ENCODE data around the gene AMMECR1. TPM values are rescaled to one million over a fixed set of nuclear protein-coding genes. Genes with fewer than 3 reads are reported as not detected.

AMMECR1 gene
- polyA plus RNA-seq, 1 donor from 2014 or later = 3.7 TPM

GRCh38 chrX:110268886-110269285 is 49.0 kb downstream of the AMMECR1 start:
- TF ChIP-seq MXI1 (conservative IDR thresholded peaks at IDR 0.05; ENCODE audit: poor library complexity, severe bottlenecking) (no peak), EZH2 (IDR thresholded peaks at IDR 0.05; ENCODE audit: borderline replicate concordance, insufficient read depth, low read length, poor library complexity, severe bottlenecking) (no peak), CTCF (IDR thresholded peaks at IDR 0.05; ENCODE audit: poor library complexity, severe bottlenecking) (no peak), RAD21 (conservative IDR thresholded peaks at IDR 0.05) (no peak), TAF1 (IDR thresholded peaks at IDR 0.05; ENCODE audit: low read depth) (no peak), POLR2AphosphoS5 (IDR thresholded peaks at IDR 0.05) (no peak), REST (IDR thresholded peaks at IDR 0.05; ENCODE audit: borderline replicate concordance) (no peak), EP300 (conservative IDR thresholded peaks at IDR 0.05; ENCODE audit: poor library complexity, severe bottlenecking) (no peak), SMC3 (conservative IDR thresholded peaks at IDR 0.05; ENCODE audit: poor library complexity) (no peak)
- Histone ChIP-seq H3K9me3 (ENCODE audit: low read length) (no peaks in the 10 kb centered on the region), H3K27ac (ENCODE audit: low read length) (no peak overlapping the region), H3K9ac (ENCODE audit: low read length) (no peak overlapping the region), H3K4me2 (ENCODE audit: low read length) (no peak overlapping the region), H4K20me1 (ENCODE audit: insufficient read depth) (no peaks in the 10 kb centered on the region), H3K9me2 (ENCODE audit: insufficient read depth, low read length) (no peaks in the 10 kb centered on the region), H3F3A (ENCODE audit: insufficient read depth, low read length, poor library complexity, severe bottlenecking) (no peaks in the 10 kb centered on the region), H3K4me3 (ENCODE audit: low read length) (no peak overlapping the region), H3K79me2 (replicated peaks; ENCODE audit: insufficient read depth, low read length) (no peaks in the 10 kb centered on the region), H3K27me3 (ENCODE audit: insufficient read depth, low read depth, low read length) (no peaks in the 10 kb centered on the region), H2AFZ (ENCODE audit: low read depth, low read length) (no peak overlapping the region), H3K36me3 (ENCODE audit: insufficient read depth, low read length) (no peaks in the 10 kb centered on the region)

GRCh38 chrX:110268395-110268794 is 49.5 kb downstream of the AMMECR1 start:
- Histone ChIP-seq H3K27ac (ENCODE audit: low read length) (no peak overlapping the region), H4K20me1 (ENCODE audit: insufficient read depth) (no peaks in the 10 kb centered on the region), H3K4me3 (ENCODE audit: low read length) (no peak overlapping the region), H3K79me2 (replicated peaks; ENCODE audit: insufficient read depth, low read length) (no peaks in the 10 kb centered on the region), H3F3A (ENCODE audit: insufficient read depth, low read length, poor library complexity, severe bottlenecking) (no peaks in the 10 kb centered on the region), H3K9me3 (ENCODE audit: low read length) (no peaks in the 10 kb centered on the region), H3K9ac (ENCODE audit: low read length) (no peak overlapping the region), H2AFZ (ENCODE audit: low read depth, low read length) (no peak overlapping the region), H3K36me3 (ENCODE audit: insufficient read depth, low read length) (no peaks in the 10 kb centered on the region), H3K4me2 (ENCODE audit: low read length) (no peak overlapping the region), H3K9me2 (ENCODE audit: insufficient read depth, low read length) (no peaks in the 10 kb centered on the region), H3K27me3 (ENCODE audit: insufficient read depth, low read depth, low read length) (no peaks in the 10 kb centered on the region)
- TF ChIP-seq RAD21 (conservative IDR thresholded peaks at IDR 0.05) (no peak), REST (IDR thresholded peaks at IDR 0.05; ENCODE audit: borderline replicate concordance) (no peak), SMC3 (conservative IDR thresholded peaks at IDR 0.05; ENCODE audit: poor library complexity) (no peak), EP300 (conservative IDR thresholded peaks at IDR 0.05; ENCODE audit: poor library complexity, severe bottlenecking) (no peak), CTCF (IDR thresholded peaks at IDR 0.05; ENCODE audit: poor library complexity, severe bottlenecking) (no peak), MXI1 (conservative IDR thresholded peaks at IDR 0.05; ENCODE audit: poor library complexity, severe bottlenecking) (no peak), POLR2AphosphoS5 (IDR thresholded peaks at IDR 0.05) (no peak), TAF1 (IDR thresholded peaks at IDR 0.05; ENCODE audit: low read depth) (no peak), EZH2 (IDR thresholded peaks at IDR 0.05; ENCODE audit: borderline replicate concordance, insufficient read depth, low read length, poor library complexity, severe bottlenecking) (no peak)

All from neural cell (in vitro differentiated cells).